ENCODE data around the gene KRT77.

KRT77 gene

DNA sequence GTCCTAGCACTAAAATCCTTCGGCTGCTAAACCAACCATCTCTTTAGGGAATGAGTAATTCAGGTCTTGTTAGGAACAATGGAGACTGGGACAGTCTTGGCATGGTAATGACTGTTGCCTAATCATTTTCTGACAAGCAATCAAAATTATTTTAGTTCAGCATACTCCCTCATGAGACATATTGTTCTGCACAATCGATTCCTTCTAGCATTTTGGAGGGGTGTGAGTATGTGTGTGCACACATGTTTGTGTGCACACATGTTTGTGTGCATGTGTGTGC, 21.0 kb downstream of the KRT77 start:
- Histone ChIP-seq H3K9ac (ENCODE audit: low read depth, low read length) (no peak overlapping the region), H3K27me3 (ENCODE audit: control insufficient read depth, insufficient read depth, low read length) (peaks cover 9% of the 10 kb centered on the region), H3K36me3 (ENCODE audit: control insufficient read depth, insufficient read depth, low read length) (no peaks in the 10 kb centered on the region)

GRCh38 chr12:52681526-52682380, 21.6 kb downstream of the KRT77 start:
- Histone ChIP-seq H3K4me1 (ENCODE audit: control insufficient read depth, insufficient read depth, low read length) (no peaks in the 10 kb centered on the region), H3K27me3 (ENCODE audit: control insufficient read depth, insufficient read depth, low read length) (peaks cover 9% of the 10 kb centered on the region), H3K9me3 (ENCODE audit: control insufficient read depth, insufficient read depth, low read length) (no peaks in the 10 kb centered on the region), H3K9ac (ENCODE audit: low read depth, low read length) (no peak overlapping the region), H3K36me3 (ENCODE audit: control insufficient read depth, insufficient read depth, low read length) (no peaks in the 10 kb centered on the region), H3K4me3 (ENCODE audit: low read depth, low read length) (no peak overlapping the region)

More for the DNA sequence above, 21.0 kb downstream of the KRT77 start:
- no peak overlapping the region for H3K4me3 ChIP-seq (ENCODE audit: low read depth, low read length)
- H3K9me3 ChIP-seq (ENCODE audit: control insufficient read depth, insufficient read depth, low read length) = no peaks in the 10 kb centered on the region
- H3K4me1 ChIP-seq (ENCODE audit: control insufficient read depth, insufficient read depth, low read length) = no peaks in the 10 kb centered on the region

- Histone ChIP-seq H3K9me3 (ENCODE audit: control insufficient read depth, insufficient read depth, low read length) (no peaks in the 10 kb centered on the region), H3K9ac (ENCODE audit: low read depth, low read length) (no peak within 1 kb of the TSS), H3K36me3 (ENCODE audit: control insufficient read depth, insufficient read depth, low read length) (no peaks in the 10 kb centered on the region), H3K4me1 (ENCODE audit: control insufficient read depth, insufficient read depth, low read length) (no peaks in the 10 kb centered on the region), H3K4me3 (ENCODE audit: low read depth, low read length) (no peak within 1 kb of the TSS), H3K27me3 (ENCODE audit: control insufficient read depth, insufficient read depth, low read length) (peaks cover 6% of the 10 kb centered on the region)
Measured at GRCh38 chr12:52680363-52680762, 23.0 kb downstream of the KRT77 start, which contains the start of gene KRT1. Gene KRT1, minus strand, starts transcription at chr12:52680407. Its CDS starts 59 bp downstream, at chr12:52680348.

DNA sequence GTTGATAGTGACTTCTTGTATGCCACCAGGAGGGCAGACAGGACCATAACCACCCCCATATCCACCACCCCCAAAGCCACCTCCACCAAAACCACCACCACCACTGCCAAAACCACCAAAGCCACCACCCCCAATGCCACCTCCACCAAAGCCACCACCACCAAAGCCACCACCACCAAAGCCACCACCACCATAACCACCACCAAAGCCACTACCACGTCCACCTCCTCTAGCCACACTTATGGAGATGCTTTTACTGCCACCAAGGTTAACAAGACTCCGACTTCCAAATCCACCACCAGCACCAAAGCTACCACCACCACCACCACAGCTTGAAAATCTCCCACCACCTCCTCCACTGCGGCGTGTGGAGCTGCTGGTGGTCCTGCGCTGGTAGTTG, 23.4 kb downstream of the KRT77 start:
- no peaks in the 10 kb centered on the region for H3K36me3 ChIP-seq (ENCODE audit: control insufficient read depth, insufficient read depth, low read length)
- H3K4me3 ChIP-seq (ENCODE audit: low read depth, low read length) = no peak overlapping the region
- H3K9ac ChIP-seq (ENCODE audit: low read depth, low read length) = no peak overlapping the region
- peaks cover 6% of the 10 kb centered on the region for H3K27me3 ChIP-seq (ENCODE audit: control insufficient read depth, insufficient read depth, low read length)
- no peaks in the 10 kb centered on the region for H3K4me1 ChIP-seq (ENCODE audit: control insufficient read depth, insufficient read depth, low read length)
- no peaks in the 10 kb centered on the region for H3K9me3 ChIP-seq (ENCODE audit: control insufficient read depth, insufficient read depth, low read length)

DNA sequence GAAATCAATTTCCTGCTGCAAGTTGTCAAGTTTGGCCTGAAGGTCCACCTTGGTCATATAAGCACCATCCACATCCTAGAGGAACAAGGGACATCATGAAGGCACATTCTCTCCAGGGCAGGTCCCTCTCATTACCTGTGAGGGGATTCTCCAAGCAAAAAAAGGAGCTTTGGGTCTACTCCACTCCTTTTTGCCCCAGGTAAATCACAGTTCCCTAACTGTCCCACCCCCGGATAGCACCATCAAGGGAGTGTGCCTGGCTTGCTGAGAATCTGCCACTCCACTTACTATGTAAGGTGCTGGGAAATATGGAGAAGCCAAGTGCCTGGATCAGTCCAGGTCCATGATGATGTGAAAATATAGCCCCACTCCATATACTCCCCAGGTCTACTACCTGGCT, 25.7 kb downstream of the KRT77 start:
- Histone ChIP-seq H3K27me3 (ENCODE audit: control insufficient read depth, insufficient read depth, low read length) (peaks cover 6% of the 10 kb centered on the region), H3K4me3 (ENCODE audit: low read depth, low read length) (no peak overlapping the region), H3K9ac (ENCODE audit: low read depth, low read length) (no peak overlapping the region), H3K36me3 (ENCODE audit: control insufficient read depth, insufficient read depth, low read length) (no peaks in the 10 kb centered on the region), H3K4me1 (ENCODE audit: control insufficient read depth, insufficient read depth, low read length) (no peaks in the 10 kb centered on the region), H3K9me3 (ENCODE audit: control insufficient read depth, insufficient read depth, low read length) (no peaks in the 10 kb centered on the region)

GRCh38 chr12:52677126-52677525, 26.2 kb downstream of the KRT77 start:
- Histone ChIP-seq H3K36me3 (ENCODE audit: control insufficient read depth, insufficient read depth, low read length) (no peaks in the 10 kb centered on the region), H3K27me3 (ENCODE audit: control insufficient read depth, insufficient read depth, low read length) (peaks cover 6% of the 10 kb centered on the region), H3K9me3 (ENCODE audit: control insufficient read depth, insufficient read depth, low read length) (no peaks in the 10 kb centered on the region), H3K4me3 (ENCODE audit: low read depth, low read length) (no peak overlapping the region), H3K9ac (ENCODE audit: low read depth, low read length) (no peak overlapping the region), H3K4me1 (ENCODE audit: control insufficient read depth, insufficient read depth, low read length) (no peaks in the 10 kb centered on the region)

- Histone ChIP-seq H3K9me3 (ENCODE audit: control insufficient read depth, insufficient read depth, low read length) (no peaks in the 10 kb centered on the region), H3K4me1 (ENCODE audit: control insufficient read depth, insufficient read depth, low read length) (no peaks in the 10 kb centered on the region), H3K4me3 (ENCODE audit: low read depth, low read length) (no peak overlapping the region), H3K9ac (ENCODE audit: low read depth, low read length) (no peak overlapping the region), H3K36me3 (ENCODE audit: control insufficient read depth, insufficient read depth, low read length) (no peaks in the 10 kb centered on the region), H3K27me3 (ENCODE audit: control insufficient read depth, insufficient read depth, low read length) (peaks cover 3% of the 10 kb centered on the region)
Measured at GRCh38 chr12:52676163-52676562, 27.2 kb downstream of the KRT77 start.

GRCh38 chr12:52675301-52675701, 28.0 kb downstream of the KRT77 start:
- Histone ChIP-seq H3K9me3 (ENCODE audit: control insufficient read depth, insufficient read depth, low read length) (no peaks in the 10 kb centered on the region), H3K4me3 (ENCODE audit: low read depth, low read length) (no peak overlapping the region), H3K27me3 (ENCODE audit: control insufficient read depth, insufficient read depth, low read length) (peaks cover 2% of the 10 kb centered on the region), H3K36me3 (ENCODE audit: control insufficient read depth, insufficient read depth, low read length) (no peaks in the 10 kb centered on the region), H3K9ac (ENCODE audit: low read depth, low read length) (no peak overlapping the region), H3K4me1 (ENCODE audit: control insufficient read depth, insufficient read depth, low read length) (no peaks in the 10 kb centered on the region)

- no peaks in the 10 kb centered on the region for H3K27me3 ChIP-seq (ENCODE audit: control insufficient read depth, insufficient read depth, low read length)
- H3K4me1 ChIP-seq (ENCODE audit: control insufficient read depth, insufficient read depth, low read length) = no peaks in the 10 kb centered on the region
- no peak overlapping the region for H3K4me3 ChIP-seq (ENCODE audit: low read depth, low read length)
- H3K36me3 ChIP-seq (ENCODE audit: control insufficient read depth, insufficient read depth, low read length) = no peaks in the 10 kb centered on the region
- no peaks in the 10 kb centered on the region for H3K9me3 ChIP-seq (ENCODE audit: control insufficient read depth, insufficient read depth, low read length)
- H3K9ac ChIP-seq (ENCODE audit: low read depth, low read length) = no peak overlapping the region
Measured at GRCh38 chr12:52674433-52674775, 28.9 kb downstream of the KRT77 start.

- H3K9ac ChIP-seq (ENCODE audit: low read depth, low read length) = no peak overlapping the region
- H3K9me3 ChIP-seq (ENCODE audit: control insufficient read depth, insufficient read depth, low read length) = no peaks in the 10 kb centered on the region
- H3K36me3 ChIP-seq (ENCODE audit: control insufficient read depth, insufficient read depth, low read length) = no peaks in the 10 kb centered on the region
- no peaks in the 10 kb centered on the region for H3K27me3 ChIP-seq (ENCODE audit: control insufficient read depth, insufficient read depth, low read length)
- H3K4me1 ChIP-seq (ENCODE audit: control insufficient read depth, insufficient read depth, low read length) = no peaks in the 10 kb centered on the region
- no peak overlapping the region for H3K4me3 ChIP-seq (ENCODE audit: low read depth, low read length)
Measured at GRCh38 chr12:52673713-52674432, 29.5 kb downstream of the KRT77 start.

DNA sequence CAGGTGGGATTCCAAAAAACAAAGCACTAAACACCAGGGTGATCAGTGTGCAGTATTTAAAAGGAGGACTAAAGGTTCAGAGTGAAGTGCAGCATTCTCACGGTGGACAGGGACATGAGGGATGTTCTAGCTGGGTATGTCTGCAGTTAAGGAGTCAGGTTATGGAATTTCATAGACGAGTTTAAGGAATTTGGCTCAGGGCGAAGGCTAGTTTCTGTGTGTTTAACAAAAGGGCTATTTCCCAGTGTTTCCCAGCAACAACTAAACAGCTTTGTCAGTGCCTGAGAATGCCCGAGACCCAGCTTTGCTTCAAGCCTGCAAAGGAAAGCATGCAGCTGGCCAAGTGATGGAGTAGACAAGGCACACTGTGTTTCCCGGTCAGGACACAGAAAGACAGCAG, 30.1 kb downstream of the KRT77 start:
- no peaks in the 10 kb centered on the region for H3K9me3 ChIP-seq (ENCODE audit: control insufficient read depth, insufficient read depth, low read length)
- no peaks in the 10 kb centered on the region for H3K36me3 ChIP-seq (ENCODE audit: control insufficient read depth, insufficient read depth, low read length)
- no peak overlapping the region for H3K4me3 ChIP-seq (ENCODE audit: low read depth, low read length)
- no peaks in the 10 kb centered on the region for H3K4me1 ChIP-seq (ENCODE audit: control insufficient read depth, insufficient read depth, low read length)
- no peak overlapping the region for H3K9ac ChIP-seq (ENCODE audit: low read depth, low read length)
- H3K27me3 ChIP-seq (ENCODE audit: control insufficient read depth, insufficient read depth, low read length) = no peaks in the 10 kb centered on the region

DNA sequence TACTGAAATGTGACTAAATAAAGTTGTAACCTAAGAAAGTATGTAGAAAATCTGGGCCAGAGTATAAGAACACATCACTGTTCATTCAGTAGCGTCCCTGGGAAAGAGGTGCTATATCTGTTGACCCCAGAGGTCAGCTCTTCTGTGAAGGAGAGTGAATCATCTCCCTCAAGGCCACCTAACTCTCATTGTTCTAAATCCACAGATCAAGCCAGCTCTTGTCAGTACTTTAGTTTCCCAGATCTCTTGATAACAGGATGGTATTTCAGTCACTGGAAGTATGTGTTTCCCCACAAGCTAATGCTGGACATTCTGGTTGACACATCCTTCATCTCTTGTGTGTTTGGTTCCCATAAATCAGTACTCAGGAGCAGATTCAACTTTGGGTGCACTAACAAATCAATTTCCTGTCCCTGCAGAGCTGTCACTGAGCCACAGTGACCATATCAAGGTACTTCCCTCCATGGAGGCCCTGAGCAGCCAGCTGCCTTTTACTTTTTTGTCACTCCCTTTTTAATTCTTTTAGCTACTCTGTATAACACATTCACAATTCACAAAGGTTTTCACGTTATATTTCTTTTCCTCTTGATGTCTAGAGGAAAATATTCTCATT, 30.9 kb downstream of the KRT77 start:
- Histone ChIP-seq H3K9me3 (ENCODE audit: control insufficient read depth, insufficient read depth, low read length) (no peaks in the 10 kb centered on the region), H3K4me3 (ENCODE audit: low read depth, low read length) (no peak overlapping the region), H3K9ac (ENCODE audit: low read depth, low read length) (no peak overlapping the region), H3K4me1 (ENCODE audit: control insufficient read depth, insufficient read depth, low read length) (no peaks in the 10 kb centered on the region), H3K27me3 (ENCODE audit: control insufficient read depth, insufficient read depth, low read length) (no peaks in the 10 kb centered on the region), H3K36me3 (ENCODE audit: control insufficient read depth, insufficient read depth, low read length) (no peaks in the 10 kb centered on the region)

All from iPS-15b (cell line).